Astrocyte of the spinal cord (primary cell): ENCODE results near the gene S100A5.

ENCODE experiments used
- DNase-seq: peaks from one replicate; pipeline ENCODE4 v3.0.0; 2011; ENCODE audit warnings: low read depth, low spot score
- H3K4me3 ChIP-seq: 2 replicates; pipeline ENCODE4 v1.5.1; 2011; ENCODE audit warnings: low read depth, mild to moderate bottlenecking, low read length, moderate library complexity
- in situ Hi-C: cut with HindIII; loops from 2 replicates; pipeline ENCODE4 v1.10.0; 2017; ENCODE audit warnings: low sequenced_read_pairs
- TF ChIP-seq, protein P1 (sequence below): IDR thresholded peaks from 2 replicates; pipeline ENCODE4 v1.5.1; 2012; ENCODE audit warnings: low read depth, mild to moderate bottlenecking, low read length, inconsistent platforms

Gene S100A5

DNA sequence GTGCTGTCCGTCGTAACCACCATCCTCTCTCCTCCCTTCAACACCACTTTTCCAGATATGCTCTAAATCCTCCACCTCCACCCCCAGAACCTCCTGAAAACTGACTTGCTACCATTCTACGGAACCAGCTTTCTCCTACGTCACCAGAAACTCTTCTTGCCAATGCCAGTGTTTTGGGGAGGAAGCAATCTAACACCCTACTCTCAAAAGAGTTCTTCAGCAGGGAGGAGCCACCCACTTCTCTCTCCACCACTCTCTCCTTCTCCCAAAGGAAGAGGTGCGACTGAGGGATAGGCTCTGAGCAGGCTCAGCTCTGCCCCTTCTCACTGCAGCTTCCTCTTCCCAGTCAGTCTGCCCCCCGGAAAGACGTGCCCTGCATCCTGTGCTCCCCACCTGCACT lies 31.0 kb upstream of the S100A5 start:
- TF ChIP-seq, protein P1, sequence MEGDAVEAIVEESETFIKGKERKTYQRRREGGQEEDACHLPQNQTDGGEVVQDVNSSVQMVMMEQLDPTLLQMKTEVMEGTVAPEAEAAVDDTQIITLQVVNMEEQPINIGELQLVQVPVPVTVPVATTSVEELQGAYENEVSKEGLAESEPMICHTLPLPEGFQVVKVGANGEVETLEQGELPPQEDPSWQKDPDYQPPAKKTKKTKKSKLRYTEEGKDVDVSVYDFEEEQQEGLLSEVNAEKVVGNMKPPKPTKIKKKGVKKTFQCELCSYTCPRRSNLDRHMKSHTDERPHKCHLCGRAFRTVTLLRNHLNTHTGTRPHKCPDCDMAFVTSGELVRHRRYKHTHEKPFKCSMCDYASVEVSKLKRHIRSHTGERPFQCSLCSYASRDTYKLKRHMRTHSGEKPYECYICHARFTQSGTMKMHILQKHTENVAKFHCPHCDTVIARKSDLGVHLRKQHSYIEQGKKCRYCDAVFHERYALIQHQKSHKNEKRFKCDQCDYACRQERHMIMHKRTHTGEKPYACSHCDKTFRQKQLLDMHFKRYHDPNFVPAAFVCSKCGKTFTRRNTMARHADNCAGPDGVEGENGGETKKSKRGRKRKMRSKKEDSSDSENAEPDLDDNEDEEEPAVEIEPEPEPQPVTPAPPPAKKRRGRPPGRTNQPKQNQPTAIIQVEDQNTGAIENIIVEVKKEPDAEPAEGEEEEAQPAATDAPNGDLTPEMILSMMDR: no peak

DNA sequence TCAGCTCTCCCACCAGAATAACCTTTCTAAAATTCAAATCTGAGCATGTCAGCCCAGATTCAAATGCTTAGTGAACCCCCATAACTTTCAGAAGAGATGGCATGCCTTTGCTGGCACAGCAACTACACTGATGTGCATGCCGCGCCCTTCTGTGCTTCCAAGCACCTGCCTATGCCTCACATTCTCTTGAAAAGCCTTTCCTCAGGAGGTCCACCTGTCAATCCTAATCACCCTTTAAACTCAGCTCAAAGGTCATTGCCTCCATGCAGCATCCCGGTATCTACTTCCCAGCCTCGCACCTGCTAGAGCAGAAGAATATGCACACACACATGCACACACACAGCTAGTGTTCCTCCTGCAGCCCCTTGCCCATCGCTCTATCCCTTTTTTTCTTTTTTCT lies 30.1 kb upstream of the S100A5 start:
- TF ChIP-seq, protein P1: no peak
- in situ Hi-C loops: no loop called here
- no peak overlapping the region for H3K4me3 ChIP-seq
- DNase-seq: no peak

More for the DNA sequence above, 31.0 kb upstream of the S100A5 start:
- in situ Hi-C loops: no loop called here
- DNase-seq: no peak
- H3K4me3 ChIP-seq: no peak overlapping the region

DNA sequence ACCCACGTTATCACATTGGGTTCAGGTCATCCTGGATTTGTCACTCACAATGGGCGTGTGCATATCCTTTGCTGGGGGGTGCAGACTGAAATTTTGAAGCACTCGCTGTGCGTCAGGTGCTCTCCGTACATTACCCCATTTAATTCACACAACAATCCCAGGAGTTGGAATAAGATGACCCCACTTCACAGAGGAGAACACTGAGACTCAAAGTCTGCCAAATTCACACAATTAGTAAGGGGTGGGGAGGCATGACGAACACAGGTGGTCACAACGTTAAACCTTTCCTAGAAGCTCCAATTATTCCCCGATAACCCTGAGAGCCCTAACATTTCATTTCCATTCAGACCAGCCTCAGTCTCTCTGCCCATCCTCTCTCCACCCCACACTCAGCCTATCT lies 28.7 kb upstream of the S100A5 start:
- TF ChIP-seq, protein P1: no peak
- no peak overlapping the region for H3K4me3 ChIP-seq
- in situ Hi-C loops: no loop called here
- DNase-seq: no peak

DNA sequence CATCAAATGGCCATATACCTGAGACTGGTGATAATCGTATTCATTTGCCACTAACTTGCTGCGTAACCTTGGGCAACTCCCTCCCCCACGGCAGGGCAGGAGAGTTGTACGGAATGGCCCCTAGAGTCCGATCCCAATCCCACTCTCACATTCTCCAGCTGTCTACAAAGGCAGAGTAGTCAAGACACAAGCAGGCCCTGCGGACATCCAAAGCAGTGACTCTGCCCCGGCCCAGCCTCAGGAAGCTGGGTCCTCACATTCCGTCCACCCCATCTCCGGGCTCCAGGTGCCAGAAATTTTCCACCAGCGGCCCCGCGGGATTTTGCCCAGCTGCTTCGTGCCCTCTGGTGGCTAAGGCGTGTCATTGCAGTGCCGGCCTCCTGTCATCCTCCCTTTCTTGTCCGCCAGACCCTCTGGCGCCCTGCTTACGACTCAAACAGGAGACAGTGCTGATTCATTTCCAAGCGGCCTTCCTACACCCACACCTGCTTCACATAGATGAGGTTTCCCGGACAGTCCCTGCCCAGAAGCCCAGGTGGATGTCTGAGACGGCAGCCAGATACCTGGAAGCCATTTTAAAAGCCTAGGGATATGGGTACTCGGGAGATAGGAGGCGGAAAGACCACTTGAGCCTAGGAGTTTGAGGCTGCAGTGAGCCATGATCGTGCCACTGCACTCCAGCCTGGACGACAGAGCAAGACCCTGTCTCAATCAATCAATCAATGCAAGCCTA lies 27.8 kb upstream of the S100A5 start:
- H3K4me3 ChIP-seq: no peak overlapping the region
- in situ Hi-C loops: no loop called here
- DNase-seq: peak; percentile 88
- TF ChIP-seq, protein P1: peak; percentile 99

DNA sequence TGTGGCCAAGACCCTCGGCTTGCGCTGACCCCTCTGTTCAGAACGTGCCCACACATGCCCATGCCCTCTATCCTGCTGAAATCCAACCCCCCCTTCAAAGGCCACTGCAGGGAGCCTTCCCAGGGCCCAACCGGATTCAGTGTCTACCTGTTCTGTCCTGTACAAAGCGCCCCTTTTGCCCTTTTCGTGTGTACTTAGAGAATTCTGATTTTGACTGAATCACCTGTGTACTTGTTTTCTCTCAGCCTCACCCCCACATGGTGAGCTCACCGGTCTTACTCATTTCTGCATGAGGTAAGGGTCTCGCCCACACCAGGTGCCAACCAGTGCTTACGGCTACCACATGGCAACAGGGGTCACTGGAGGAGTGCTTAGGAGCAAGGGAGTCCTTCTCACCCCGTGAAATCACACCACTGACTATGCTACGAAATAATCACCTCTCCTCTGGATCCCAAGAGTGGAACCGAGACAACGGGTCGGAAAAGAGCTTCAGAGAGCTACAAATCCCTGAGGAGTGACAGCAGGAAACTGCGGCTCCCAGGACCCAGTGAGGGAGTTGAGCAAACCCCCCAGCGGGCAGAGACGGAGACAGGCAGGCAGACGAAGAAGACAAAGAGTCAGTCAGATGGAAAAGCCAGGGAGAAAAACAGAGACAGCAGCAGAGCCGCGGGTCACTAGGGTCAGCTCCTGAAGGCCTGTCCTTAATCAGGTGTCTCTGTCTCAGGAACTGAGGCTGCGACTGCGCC lies 27.1 kb upstream of the S100A5 start:
- no peak overlapping the region for H3K4me3 ChIP-seq
- in situ Hi-C loops: no loop called here
- TF ChIP-seq, protein P1: no peak
- peak; percentile 43 for DNase-seq

DNA sequence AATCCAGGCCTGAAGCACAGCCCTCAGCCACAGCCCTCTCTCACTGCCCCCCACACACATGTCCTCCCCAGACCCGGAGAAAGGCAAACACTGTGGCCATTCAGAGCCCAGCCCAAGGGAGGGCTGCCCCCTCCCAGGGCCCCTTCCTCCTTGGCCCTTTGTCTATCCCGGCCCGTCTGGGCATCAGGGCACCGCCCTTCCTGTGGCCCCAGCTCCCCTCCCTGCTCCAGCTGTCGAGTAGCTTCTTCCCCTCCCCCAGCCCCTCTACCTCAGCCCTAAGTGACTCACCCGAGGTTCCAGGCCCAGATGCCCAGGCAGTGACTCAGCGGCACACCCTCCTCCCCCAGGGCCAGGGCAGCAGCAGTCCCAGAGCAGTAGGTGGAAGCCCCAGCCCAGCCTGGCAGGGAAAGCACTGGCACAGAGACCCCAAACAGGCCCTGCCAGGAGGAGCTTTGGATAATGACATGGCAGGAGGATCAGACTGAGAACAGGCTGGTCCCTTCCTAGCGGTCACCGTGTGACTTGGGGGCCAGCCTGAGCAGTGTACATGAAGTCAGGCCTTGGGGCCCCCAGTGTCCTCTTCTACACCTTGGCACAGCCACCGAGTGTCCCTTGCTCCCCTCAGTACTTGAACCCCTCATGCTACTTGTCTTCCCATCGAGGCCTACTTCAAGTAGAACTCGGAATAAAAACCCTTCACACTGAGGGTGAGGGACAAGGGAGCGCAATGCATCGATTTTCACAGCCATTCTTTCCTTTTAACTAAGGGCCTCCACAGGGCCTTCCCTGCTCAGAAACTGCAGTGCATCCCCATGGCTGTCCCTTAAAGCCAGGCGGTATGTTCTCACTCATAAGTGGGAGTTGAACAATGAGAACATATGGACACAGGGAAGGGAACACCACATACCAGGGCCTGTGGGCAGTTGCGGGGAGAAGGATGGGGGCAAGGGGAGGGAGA lies 26.0 kb upstream of the S100A5 start:
- in situ Hi-C loops: no loop called here

More for the DNA sequence above, 26.0 kb upstream of the S100A5 start:
- DNase-seq: peak; percentile 98
- no peak overlapping the region for H3K4me3 ChIP-seq
- TF ChIP-seq, protein P1: no peak
